WERI-Rb-1 (cell line): ENCODE results near the gene C8G.

ENCODE experiments used
- DNase-seq: peaks from one replicate; pipeline ENCODE4 v3.0.0-alpha.2; 2020
- H3K27ac ChIP-seq: fragments of 250-450 bp; sonication (Bioruptor Pico); 2 replicates; pipeline ENCODE4 v1.5.1; 2020; ENCODE audit warnings: mild to moderate bottlenecking, moderate library complexity
- H3K27me3 ChIP-seq: fragments of 250-450 bp; sonication (Bioruptor Pico); 2 replicates; pipeline ENCODE4 v1.5.1; 2021; ENCODE audit warnings: mild to moderate bottlenecking, low read depth, moderate library complexity; ENCODE audit not compliant: insufficient read depth, severe bottlenecking
- H3K36me3 ChIP-seq: fragments of 250-450 bp; sonication (Bioruptor Pico); 2 replicates; pipeline ENCODE4 v1.5.1; 2020; ENCODE audit warnings: mild to moderate bottlenecking, moderate library complexity
- H3K4me3 ChIP-seq: 2 replicates; pipeline ENCODE4 v1.5.1; 2011; ENCODE audit warnings: low read depth, mild to moderate bottlenecking, control low read depth, low read length
- H3K9me3 ChIP-seq: fragments of 250-450 bp; sonication (Bioruptor Pico); 2 replicates; pipeline ENCODE4 v1.5.1; 2021; ENCODE audit warnings: mild to moderate bottlenecking, moderate library complexity; ENCODE audit not compliant: severe bottlenecking
- TF ChIP-seq, protein P1 (sequence below): IDR thresholded peaks from 2 replicates; pipeline ENCODE4 v1.5.1; 2011; ENCODE audit warnings: low read depth, mild to moderate bottlenecking, control low read depth, inconsistent platforms, low read length

Gene C8G

DNA sequence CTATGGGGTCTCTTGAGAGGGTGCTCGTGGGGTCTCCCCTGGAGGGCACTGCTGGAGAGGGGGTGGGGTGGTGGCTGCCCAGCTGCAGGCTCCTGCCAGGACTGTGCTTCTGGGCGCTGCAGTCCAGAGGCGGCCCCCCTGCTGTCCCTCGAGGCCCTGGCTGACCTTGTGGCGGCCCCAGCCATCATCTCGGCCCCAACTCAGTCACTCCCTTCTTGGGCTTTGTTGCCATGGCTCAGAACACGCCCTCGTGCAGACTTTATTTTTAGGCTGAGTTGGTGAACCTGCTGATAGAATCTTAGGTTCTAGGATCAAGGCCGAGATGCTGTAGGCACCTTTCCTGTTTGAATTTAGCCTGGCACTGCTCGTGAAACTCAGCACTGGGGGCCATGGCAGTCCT is 23.3 kb upstream of the C8G start:
- TF ChIP-seq, protein P1, sequence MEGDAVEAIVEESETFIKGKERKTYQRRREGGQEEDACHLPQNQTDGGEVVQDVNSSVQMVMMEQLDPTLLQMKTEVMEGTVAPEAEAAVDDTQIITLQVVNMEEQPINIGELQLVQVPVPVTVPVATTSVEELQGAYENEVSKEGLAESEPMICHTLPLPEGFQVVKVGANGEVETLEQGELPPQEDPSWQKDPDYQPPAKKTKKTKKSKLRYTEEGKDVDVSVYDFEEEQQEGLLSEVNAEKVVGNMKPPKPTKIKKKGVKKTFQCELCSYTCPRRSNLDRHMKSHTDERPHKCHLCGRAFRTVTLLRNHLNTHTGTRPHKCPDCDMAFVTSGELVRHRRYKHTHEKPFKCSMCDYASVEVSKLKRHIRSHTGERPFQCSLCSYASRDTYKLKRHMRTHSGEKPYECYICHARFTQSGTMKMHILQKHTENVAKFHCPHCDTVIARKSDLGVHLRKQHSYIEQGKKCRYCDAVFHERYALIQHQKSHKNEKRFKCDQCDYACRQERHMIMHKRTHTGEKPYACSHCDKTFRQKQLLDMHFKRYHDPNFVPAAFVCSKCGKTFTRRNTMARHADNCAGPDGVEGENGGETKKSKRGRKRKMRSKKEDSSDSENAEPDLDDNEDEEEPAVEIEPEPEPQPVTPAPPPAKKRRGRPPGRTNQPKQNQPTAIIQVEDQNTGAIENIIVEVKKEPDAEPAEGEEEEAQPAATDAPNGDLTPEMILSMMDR: no peak
- Histone ChIP-seq H3K9me3 (no peaks in the 10 kb centered on the region), H3K27me3 (no peaks in the 10 kb centered on the region), H3K27ac (no peak overlapping the region), H3K36me3 (peaks cover 69% of the 10 kb centered on the region), H3K4me3 (no peak overlapping the region)
- no peak for DNase-seq

DNA sequence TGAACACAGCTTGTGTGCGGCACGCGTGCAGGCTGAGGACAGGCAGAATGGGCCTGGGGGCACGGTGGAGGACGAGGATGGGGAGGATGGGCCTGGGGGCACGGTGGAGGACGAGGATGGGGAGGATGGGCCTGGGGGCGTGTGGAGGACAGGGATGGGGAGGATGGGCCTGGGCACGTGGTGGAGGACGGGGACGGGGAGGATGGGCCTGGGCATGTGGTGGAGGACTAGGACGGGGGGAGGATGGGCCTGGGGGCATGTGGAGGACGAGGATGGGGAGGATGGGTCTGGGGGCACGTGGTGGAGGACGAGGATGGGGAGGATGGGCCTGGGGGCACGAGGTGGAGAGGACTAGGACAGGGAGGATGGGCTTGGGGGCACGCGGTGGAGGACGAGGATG is 22.5 kb upstream of the C8G start:
- DNase-seq: no peak
- Histone ChIP-seq H3K4me3 (no peak overlapping the region), H3K9me3 (no peaks in the 10 kb centered on the region), H3K27ac (no peak overlapping the region), H3K36me3 (peaks cover 62% of the 10 kb centered on the region), H3K27me3 (no peaks in the 10 kb centered on the region)
- TF ChIP-seq, protein P1: no peak

DNA sequence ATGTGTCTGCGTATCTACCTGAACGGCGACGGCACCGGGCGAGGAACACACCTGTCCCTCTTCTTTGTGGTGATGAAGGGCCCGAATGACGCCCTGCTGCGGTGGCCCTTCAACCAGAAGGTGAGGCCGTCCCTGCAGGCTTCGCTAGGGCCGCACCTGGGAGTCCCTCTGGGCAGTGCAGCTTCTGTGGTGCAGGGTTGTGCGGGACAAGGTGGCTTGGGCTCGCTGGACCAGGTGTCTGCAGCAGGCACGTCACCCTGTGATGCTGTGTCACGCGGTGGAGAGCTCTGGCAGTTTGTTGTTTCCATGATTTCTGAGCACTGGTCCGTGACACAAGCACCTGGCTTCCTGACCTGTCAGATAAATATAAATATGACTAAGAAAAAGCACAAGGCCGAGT is 21.2 kb upstream of the C8G start:
- Histone ChIP-seq H3K27ac (no peak overlapping the region), H3K4me3 (no peak overlapping the region), H3K9me3 (no peaks in the 10 kb centered on the region), H3K36me3 (peaks cover 55% of the 10 kb centered on the region), H3K27me3 (no peaks in the 10 kb centered on the region)
- no peak for DNase-seq
- TF ChIP-seq, protein P1: no peak

DNA sequence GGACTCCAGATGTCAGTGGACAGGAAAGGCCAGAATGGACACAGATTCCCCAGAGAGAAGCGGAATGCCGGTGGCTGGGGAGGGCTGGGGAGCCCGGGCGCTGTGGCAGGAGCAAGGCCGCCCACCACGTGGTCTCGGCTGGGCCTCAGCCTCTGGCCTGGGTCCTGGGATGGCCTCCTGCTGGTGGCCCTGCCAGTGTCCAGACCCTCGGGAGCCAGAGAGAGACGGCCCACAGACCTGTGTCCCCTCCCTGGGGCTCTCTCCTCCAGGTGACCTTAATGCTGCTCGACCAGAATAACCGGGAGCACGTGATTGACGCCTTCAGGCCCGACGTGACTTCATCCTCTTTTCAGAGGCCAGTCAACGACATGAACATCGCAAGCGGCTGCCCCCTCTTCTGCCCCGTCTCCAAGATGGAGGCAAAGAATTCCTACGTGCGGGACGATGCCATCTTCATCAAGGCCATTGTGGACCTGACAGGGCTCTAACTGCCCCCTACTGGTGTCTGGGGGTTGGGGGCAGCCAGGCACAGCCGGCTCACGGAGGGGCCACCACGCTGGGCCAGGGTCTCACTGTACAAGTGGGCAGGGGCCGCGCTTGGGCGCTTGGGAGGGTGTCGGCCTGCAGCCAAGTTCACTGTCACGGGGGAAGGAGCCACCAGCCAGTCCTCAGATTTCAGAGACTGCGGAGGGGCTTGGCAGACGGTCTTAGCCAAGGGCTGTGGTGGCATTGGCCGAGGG is 19.5 kb upstream of the C8G start:
- Histone ChIP-seq H3K27me3 (no peaks in the 10 kb centered on the region), H3K27ac (no peak overlapping the region), H3K36me3 (peaks cover 44% of the 10 kb centered on the region), H3K9me3 (no peaks in the 10 kb centered on the region), H3K4me3 (no peak overlapping the region)
- DNase-seq: no peak
- TF ChIP-seq, protein P1: peak; percentile 20; the same call in 1 of the 2 replicates

DNA sequence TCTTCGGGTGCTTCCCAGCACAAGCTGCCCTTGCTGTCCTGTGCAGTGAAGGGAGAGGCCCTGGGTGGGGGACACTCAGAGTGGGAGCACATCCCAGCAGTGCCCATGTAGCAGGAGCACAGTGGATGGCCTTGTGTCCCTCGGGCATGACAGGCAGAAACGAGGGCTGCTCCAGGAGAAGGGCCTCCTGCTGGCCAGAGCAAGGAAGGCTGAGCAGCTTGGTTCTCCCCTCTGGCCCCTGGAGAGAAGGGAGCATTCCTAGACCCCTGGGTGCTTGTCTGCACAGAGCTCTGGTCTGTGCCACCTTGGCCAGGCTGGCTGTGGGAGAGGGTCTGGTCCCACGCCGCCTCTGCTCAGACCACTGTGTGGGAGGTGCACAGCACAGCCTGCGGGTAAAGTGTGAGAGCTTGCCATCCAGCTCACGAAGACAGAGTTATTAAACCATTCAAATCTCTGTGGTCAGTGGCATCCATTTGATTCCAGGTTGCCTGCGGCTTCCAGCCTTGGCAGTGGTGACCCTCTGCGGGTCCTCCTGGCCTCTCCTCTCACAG is 18.8 kb upstream of the C8G start:
- H3K4me3 ChIP-seq: no peak overlapping the region
- no peak overlapping the region for H3K27ac ChIP-seq
- H3K9me3 ChIP-seq: no peaks in the 10 kb centered on the region
- DNase-seq: no peak
- peaks cover 41% of the 10 kb centered on the region for H3K36me3 ChIP-seq
- TF ChIP-seq, protein P1: 0 out of 2 replicates have a peak, but pooled peaks have one; percentile 8
- no peaks in the 10 kb centered on the region for H3K27me3 ChIP-seq
